GM12878 (cell line): Measurements from ENCODE around the gene RAP2C. TPM values are rescaled to one million over a fixed set of nuclear protein-coding genes. Genes with fewer than 3 reads are reported as not detected.

Experiments used
- HDAC2 ChIP-seq: fragments of 200-600 bp; sonication (generic); IDR thresholded peaks from 2 replicates; pipeline ENCODE4 v1.6.1; 2017
- polyA plus RNA-seq, 11 experiments: library from polyadenylated mRNA; depleted of rRNA in 4 of 11; unstranded in 6 of 11; stranded (reverse) in 5 of 11; fragments of >200 nt; fragmentation: Nextera tagmentation in 4 of 11; fragmentation: Illumina TruSeq in 1 of 11; extraction: Ambion mirVana in 4 of 11; extraction: Trizol in 1 of 11; gene quantifications; 1 replicate in 1 of 11; 2 replicates in 10 of 11; pipeline versions ENCODE4 v1.2.1 to v1.2.3, GENCODE V29; 2011 to 2016; ENCODE audit warnings: inconsistent platforms in 2 of 11, missing spikeins in 2 of 11, low read depth in 1 of 11
- total RNA-seq, 4 experiments: library from RNA; depleted of rRNA in 3 of 4; stranded (reverse); fragments of >200 nt in 3 of 4; fragmentation: Illumina TruSeq in 1 of 4; extraction: Trizol in 1 of 4; gene quantifications; 2 replicates each; pipeline versions ENCODE4 v1.2.1 to v1.2.3, GENCODE V29; 2013 to 2021

The RAP2C gene
- total and polyA plus RNA-seq, 10 of the 15 experiments (the other 5 are each of a cell fraction or from before 2014, with no cell fraction given): 17.1 to 32.1 (median 25.4) TPM

DNA sequence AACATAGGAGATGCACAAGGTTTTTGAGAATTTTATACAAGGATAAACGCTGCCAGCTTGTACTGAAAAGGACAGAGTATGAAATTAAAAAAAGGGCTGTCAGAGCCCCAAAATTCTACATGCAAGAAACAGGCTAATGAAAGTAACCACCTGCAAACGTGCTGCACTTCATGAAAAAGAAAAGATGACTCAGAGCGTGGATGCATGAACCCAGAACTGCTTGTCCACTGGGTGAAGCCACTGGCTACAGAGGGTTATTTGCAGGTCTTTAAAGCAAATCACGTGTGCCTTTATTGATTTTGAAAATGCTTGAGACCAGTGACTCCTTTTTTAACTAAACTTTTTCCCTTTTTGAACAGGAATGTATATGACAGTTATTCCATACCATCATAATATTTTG is 66.1 kb downstream of the RAP2C start (continued):
- TF ChIP-seq HDAC2: no peak

Other genes starting within 250 kb of the RAP2C start
- gene STK26, start 196.1 kb downstream of the RAP2C start, total RNA-seq (2014; rRNA removed): 57.0 and 75.4 TPM in 2 replicates
- gene STK26, start 196.1 kb downstream of the RAP2C start, total RNA-seq (2014; rRNA removed; fragmentation: Illumina TruSeq; extraction: Trizol): 76.9 and 78.6 TPM in 2 replicates
- 53.0 and 56.9 TPM in 2 replicates for gene STK26, start 196.1 kb downstream of the RAP2C start, total RNA-seq (2021)
- gene STK26, start 196.1 kb downstream of the RAP2C start, polyA plus RNA-seq (2011; rRNA removed): 60.8 and 97.1 TPM in 2 replicates
- 70.5 and 98.6 TPM in 2 replicates for gene STK26, start 196.1 kb downstream of the RAP2C start, polyA plus RNA-seq (2014; fragmentation: Illumina TruSeq; extraction: Trizol)
- 10 to 100 TPM; 30.4 to 34.9 TPM for gene STK26, start 196.1 kb downstream of the RAP2C start, polyA plus RNA-seq (2014; fragmentation: Nextera tagmentation; extraction: Ambion mirVana)
- 35.4 and 40.2 TPM in 2 replicates for gene STK26, start 196.1 kb downstream of the RAP2C start, polyA plus RNA-seq (2014; rRNA removed)
- 10 to 100 TPM; 60.7 to 67.0 TPM for gene STK26, start 196.1 kb downstream of the RAP2C start, polyA plus RNA-seq (2016; fragmentation: Nextera tagmentation; extraction: Ambion mirVana)
- gene FRMD7, start 91.4 kb downstream of the RAP2C start, total RNA-seq (2014; rRNA removed): not detected in 2 replicates
- not detected in 2 replicates for gene FRMD7, start 91.4 kb downstream of the RAP2C start, total RNA-seq (2014; rRNA removed; fragmentation: Illumina TruSeq; extraction: Trizol)
- not detected in 2 replicates for gene FRMD7, start 91.4 kb downstream of the RAP2C start, total RNA-seq (2021)
- 0.82 and 0.94 TPM in 2 replicates for gene FRMD7, start 91.4 kb downstream of the RAP2C start, polyA plus RNA-seq (2011; rRNA removed)
- not detected in 2 replicates for gene FRMD7, start 91.4 kb downstream of the RAP2C start, polyA plus RNA-seq (2014; fragmentation: Illumina TruSeq; extraction: Trizol)
- gene FRMD7, start 91.4 kb downstream of the RAP2C start, polyA plus RNA-seq (2014; fragmentation: Nextera tagmentation; extraction: Ambion mirVana): not detected
- gene FRMD7, start 91.4 kb downstream of the RAP2C start, polyA plus RNA-seq (2014; rRNA removed): 0.03 TPM in 1 of 2 replicates, not detected in the other
- not detected for gene FRMD7, start 91.4 kb downstream of the RAP2C start, polyA plus RNA-seq (2016; fragmentation: Nextera tagmentation; extraction: Ambion mirVana)